Tibial nerve (tissue), 4 donors: ENCODE results near the gene XRRA1. TPM values are rescaled to one million over a fixed set of nuclear protein-coding genes. Genes with fewer than 3 reads are reported as not detected.
"Not testable (repeated sequence)": the region's sequence is repeated elsewhere in the genome, so short reads cannot be mapped to it uniquely, and the experiment has no call there.

Source experiments
- DNase-seq, 2 donors: peaks; one replicate each; pipeline ENCODE4 v3.0.0-alpha.2; 2019; ENCODE audit warnings: low spot score in 2 of 2
- H3K27ac ChIP-seq, 4 donors: fragments of 200-600 bp; sonication (generic) in 3 of 4; one replicate each; pipeline ENCODE4 v1.5.1; 2017 to 2019; ENCODE audit warnings: mild to moderate bottlenecking in 1 of 4
- H3K27me3 ChIP-seq, 2 donors: fragments of 200-600 bp; sonication (generic) in 1 of 2; one replicate each; pipeline versions ENCODE4 v1.5.1 to v1.6.0; 2017 to 2019
- H3K36me3 ChIP-seq, 3 donors: fragments of 200-600 bp; sonication (generic); one replicate each; pipeline ENCODE4 v1.5.1; 2018 to 2019
- H3K4me1 ChIP-seq, 4 donors: fragments of 200-600 bp; sonication (generic) in 3 of 4; one replicate each; pipeline ENCODE4 v1.5.1; 2017 to 2019
- H3K4me3 ChIP-seq, 4 donors: fragments of 200-600 bp; sonication (generic) in 3 of 4; one replicate each; pipeline ENCODE4 v1.5.1; 2017 to 2019; ENCODE audit warnings: mild to moderate bottlenecking in 1 of 4, moderate library complexity in 1 of 4
- H3K9me3 ChIP-seq, 4 donors: fragments of 200-600 bp; sonication (generic) in 3 of 4; one replicate each; pipeline ENCODE4 v1.5.1; 2017 to 2019
- EP300 ChIP-seq, 2 donors: sonication (generic); formaldehyde crosslinking; IDR thresholded peaks; one replicate each; pipeline ENCODE4 v1.6.1; 2017; ENCODE audit warnings: antibody characterized with exemption in 2 of 2, mild to moderate bottlenecking in 1 of 2
- POLR2A ChIP-seq, 2 donors: fragments of 450-650 bp; IDR thresholded peaks; one replicate each; pipeline ENCODE4 v1.6.1; 2017; ENCODE audit warnings: antibody characterized with exemption in 2 of 2, mild to moderate bottlenecking in 2 of 2, moderate library complexity in 2 of 2
- WGBS, 2 donors: methylation state at CpG; one replicate each; pipeline ENCODE4 v1.1.5; 2018; 5-methylcytosine and 5-hydroxymethylcytosine counted together
- total RNA-seq, 4 donors: library from RNA; depleted of rRNA; stranded (reverse); fragments of >200 nt; gene quantifications; one replicate each; pipeline ENCODE4 v1.1.0, GENCODE V29; 2016
- TF ChIP-seq, protein P1 (sequence below), 5 experiments: fragments of 200-600 bp in 3 of 5; fragments of 450-650 bp in 2 of 5; sonication (generic) in 3 of 5; IDR thresholded peaks; one replicate each; pipeline ENCODE4 v1.5.1; 2016 to 2019; ENCODE audit warnings: antibody characterized with exemption in 5 of 5, mild to moderate bottlenecking in 3 of 5, moderate library complexity in 2 of 5

XRRA1 gene
- total RNA-seq, 4 donors from 2014 or later, result 13.5 to 51.6 (median 25.3) TPM

DNA sequence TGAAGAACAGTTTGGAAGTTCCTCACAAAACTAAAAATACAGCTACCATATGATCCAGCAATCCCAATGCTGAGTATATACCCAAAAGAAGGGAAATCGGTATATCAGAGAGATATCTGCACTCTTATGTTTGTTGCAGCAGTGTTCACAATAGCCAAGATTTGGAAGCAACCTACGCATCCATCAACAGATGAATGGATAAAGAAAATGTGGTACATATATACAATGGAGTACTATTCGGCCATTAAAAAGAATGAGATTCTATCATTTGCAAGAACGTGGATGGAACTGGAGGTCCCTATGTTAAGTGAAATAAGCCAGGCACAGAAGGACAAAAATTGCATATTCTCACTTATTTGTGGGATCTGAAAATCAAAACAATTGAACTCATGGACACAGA is 46.5 kb downstream of the XRRA1 start:
- WGBS, 2 donors, result 95 to 99% methylated on average over 4 of the region's 4 CpGs
- H3K36me3 ChIP-seq, result peaks cover 0 to 92% (median 0%) of the 10 kb centered on the region in 3 donors

DNA sequence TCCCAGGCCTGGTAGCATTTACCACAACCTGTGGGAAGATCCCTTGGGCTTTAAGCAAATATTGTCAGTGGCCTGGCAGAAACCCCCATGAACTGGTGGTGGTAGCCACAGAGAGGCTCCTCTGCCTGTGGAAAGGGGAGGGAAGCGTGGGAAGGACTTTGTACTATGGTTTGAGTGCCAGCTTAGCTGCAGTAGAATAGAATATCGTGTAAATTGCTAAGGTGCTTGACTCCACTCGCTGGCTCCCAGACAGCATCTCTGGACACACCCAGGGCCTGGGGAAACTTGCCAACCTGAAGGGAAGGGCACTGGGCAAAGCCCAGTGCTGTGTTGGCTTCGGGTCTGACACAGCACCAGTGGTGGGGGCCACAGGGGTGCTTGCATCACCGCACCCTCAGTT is 52.6 kb downstream of the XRRA1 start:
- TF ChIP-seq POLR2A (IDR thresholded peaks at IDR 0.05) (no peak), EP300 (IDR thresholded peaks at IDR 0.05) (no peak)
- TF ChIP-seq, protein P1, sequence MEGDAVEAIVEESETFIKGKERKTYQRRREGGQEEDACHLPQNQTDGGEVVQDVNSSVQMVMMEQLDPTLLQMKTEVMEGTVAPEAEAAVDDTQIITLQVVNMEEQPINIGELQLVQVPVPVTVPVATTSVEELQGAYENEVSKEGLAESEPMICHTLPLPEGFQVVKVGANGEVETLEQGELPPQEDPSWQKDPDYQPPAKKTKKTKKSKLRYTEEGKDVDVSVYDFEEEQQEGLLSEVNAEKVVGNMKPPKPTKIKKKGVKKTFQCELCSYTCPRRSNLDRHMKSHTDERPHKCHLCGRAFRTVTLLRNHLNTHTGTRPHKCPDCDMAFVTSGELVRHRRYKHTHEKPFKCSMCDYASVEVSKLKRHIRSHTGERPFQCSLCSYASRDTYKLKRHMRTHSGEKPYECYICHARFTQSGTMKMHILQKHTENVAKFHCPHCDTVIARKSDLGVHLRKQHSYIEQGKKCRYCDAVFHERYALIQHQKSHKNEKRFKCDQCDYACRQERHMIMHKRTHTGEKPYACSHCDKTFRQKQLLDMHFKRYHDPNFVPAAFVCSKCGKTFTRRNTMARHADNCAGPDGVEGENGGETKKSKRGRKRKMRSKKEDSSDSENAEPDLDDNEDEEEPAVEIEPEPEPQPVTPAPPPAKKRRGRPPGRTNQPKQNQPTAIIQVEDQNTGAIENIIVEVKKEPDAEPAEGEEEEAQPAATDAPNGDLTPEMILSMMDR (IDR thresholded peaks at IDR 0.05), result no peak
- WGBS, 2 donors, result 93 to 96% methylated on average over 5 of the region's 5 CpGs
- no peak overlapping the region for H3K27ac ChIP-seq
- H3K9me3 ChIP-seq, result peaks cover 0 to 49% (median 19%) of the 10 kb centered on the region in 4 donors
- H3K36me3 ChIP-seq, result peaks cover 0 to 73% (median 4%) of the 10 kb centered on the region in 3 donors
- no peaks in the 10 kb centered on the region for H3K27me3 ChIP-seq
- DNase-seq, result no peak
- no peak overlapping the region for H3K4me3 ChIP-seq
- no peaks in the 10 kb centered on the region for H3K4me1 ChIP-seq

More for the DNA sequence above, 46.5 kb downstream of the XRRA1 start:
- no peak overlapping the region for H3K4me3 ChIP-seq
- H3K9me3 ChIP-seq, result peaks cover 0 to 40% (median 17%) of the 10 kb centered on the region in 4 donors
- no peaks in the 10 kb centered on the region for H3K4me1 ChIP-seq
- TF ChIP-seq, protein P1 (IDR thresholded peaks at IDR 0.05), result no peak
- TF ChIP-seq POLR2A (IDR thresholded peaks at IDR 0.05) (no peak), EP300 (IDR thresholded peaks at IDR 0.05) (no peak)
- DNase-seq, result no peak
- H3K27ac ChIP-seq, result no peak overlapping the region
- H3K27me3 ChIP-seq, result no peaks in the 10 kb centered on the region

DNA sequence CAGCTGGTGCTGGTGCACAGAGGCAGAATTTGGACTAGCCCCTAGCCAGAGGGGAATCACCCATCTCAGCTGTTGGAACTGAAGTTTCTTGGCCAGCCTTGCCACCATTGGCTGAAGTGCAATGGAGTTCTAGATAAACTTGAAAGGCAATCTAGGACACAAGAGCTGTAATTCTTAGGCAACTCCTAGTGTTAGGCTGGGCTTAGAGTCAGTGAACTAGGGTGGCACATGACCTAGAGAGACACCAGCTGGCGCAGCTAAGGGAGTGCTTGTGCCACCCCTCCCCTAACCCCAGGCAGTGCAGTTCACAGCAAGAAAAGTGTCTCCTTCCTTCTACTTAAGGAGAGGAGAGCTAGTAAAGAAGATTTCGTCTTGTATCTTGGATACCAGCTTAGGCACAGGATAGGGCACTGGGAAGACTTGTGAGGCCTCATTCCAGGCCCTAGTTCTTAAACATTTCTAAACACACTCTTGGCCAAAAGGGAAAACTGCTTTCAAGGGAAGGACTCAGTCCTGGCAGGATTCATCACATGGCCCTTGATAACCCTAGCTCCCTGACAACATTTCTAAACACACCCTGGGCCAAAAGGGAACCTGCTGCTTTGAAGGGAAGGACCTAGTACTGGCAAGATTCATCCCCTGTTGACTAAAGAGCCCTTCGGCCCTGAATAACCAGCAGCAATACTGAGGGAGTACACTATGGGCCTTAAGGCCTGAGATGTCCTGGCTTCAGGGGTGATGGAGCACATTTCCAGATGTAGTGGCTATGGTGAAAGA is 53.4 kb downstream of the XRRA1 start:
- DNase-seq, result no peak
- Histone ChIP-seq H3K9me3 (peaks cover 0 to 44% (median 15%) of the 10 kb centered on the region in 4 donors), H3K4me1 (no peaks in the 10 kb centered on the region), H3K4me3 (no peak overlapping the region), H3K27me3 (no peaks in the 10 kb centered on the region), H3K36me3 (peaks cover 0 to 65% (median 4%) of the 10 kb centered on the region in 3 donors), H3K27ac (no peak overlapping the region)
- WGBS, 2 donors, result 96 to 97% methylated on average over 3 of the region's 3 CpGs
- no peak for TF ChIP-seq POLR2A (IDR thresholded peaks at IDR 0.05)
- no peak for TF ChIP-seq EP300 (IDR thresholded peaks at IDR 0.05)
- TF ChIP-seq, protein P1 (IDR thresholded peaks at IDR 0.05), result no peak

DNA sequence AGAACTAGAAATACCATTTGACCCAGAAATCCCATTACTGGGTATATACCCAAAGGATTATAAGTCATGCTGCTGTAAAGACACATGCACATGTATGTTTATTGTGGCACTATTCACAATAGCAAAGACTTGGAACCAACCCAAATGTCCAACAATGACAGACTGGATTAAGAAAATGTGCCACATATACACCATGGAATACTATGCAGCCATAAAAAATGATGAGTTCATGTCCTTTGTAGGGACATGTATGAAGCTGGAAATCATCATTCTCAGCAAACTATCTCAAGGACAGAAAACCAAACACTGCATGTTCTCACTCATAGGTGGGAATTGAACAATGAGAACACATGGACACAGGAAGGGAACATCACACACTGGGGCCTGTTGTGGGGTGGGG is 55.9 kb downstream of the XRRA1 start:
- Histone ChIP-seq H3K9me3 (peaks cover 0 to 49% (median 11%) of the 10 kb centered on the region in 4 donors), H3K36me3 (peaks cover 0 to 55% (median 4%) of the 10 kb centered on the region in 3 donors)
- not testable (repeated sequence) for H3K27ac ChIP-seq, H3K4me1 ChIP-seq, H3K4me3 ChIP-seq, H3K27me3 ChIP-seq, DNase-seq

DNA sequence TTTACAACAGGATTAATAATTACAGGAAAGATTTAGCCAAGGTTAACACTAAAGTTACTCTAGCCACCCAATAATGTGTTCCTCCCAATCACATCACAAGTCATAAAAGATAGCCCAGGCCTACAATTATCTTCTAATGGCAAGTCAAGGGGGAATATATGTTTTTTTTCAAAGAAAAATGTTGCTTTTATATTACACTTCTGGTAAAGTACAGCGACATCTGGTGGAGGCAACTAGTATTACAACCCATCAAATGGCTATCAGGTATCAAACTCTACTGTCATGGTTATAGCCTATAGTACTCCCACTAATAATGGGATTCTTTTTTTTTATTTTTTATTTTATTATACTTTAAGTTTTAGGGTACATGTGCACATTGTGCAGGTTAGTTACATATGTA is 71.8 kb downstream of the XRRA1 start:
- 29 to 33% methylated on average over 1 of the region's 1 CpG for WGBS, 2 donors
- H3K36me3 ChIP-seq, result peaks cover 0 to 52% (median 15%) of the 10 kb centered on the region in 3 donors
- no peak overlapping the region for H3K27ac ChIP-seq
- TF ChIP-seq, protein P1 (IDR thresholded peaks at IDR 0.05), result peak in 3 of 5 experiments; percentile 12 to 24 (median 21)
- TF ChIP-seq POLR2A (IDR thresholded peaks at IDR 0.05), result no peak
- H3K27me3 ChIP-seq, result no peaks in the 10 kb centered on the region
- no peak overlapping the region for H3K4me3 ChIP-seq
- H3K4me1 ChIP-seq, result no peaks in the 10 kb centered on the region
- DNase-seq, result no peak
- H3K9me3 ChIP-seq, result peaks cover 0 to 52% (median 15%) of the 10 kb centered on the region in 4 donors
